HG03575 (cell line): ENCODE measurements around the gene ACKR2.

Source experiments
- ATAC-seq: cut with Tn5 transposase; IDR thresholded peaks from one replicate; pipeline ENCODE4 v1.9.1; 2021; ENCODE audit not compliant: unreplicated experiment, insufficient number of reproducible peaks, low FRiP score; ENCODE audit errors: extremely low read depth

Gene ACKR2

DNA sequence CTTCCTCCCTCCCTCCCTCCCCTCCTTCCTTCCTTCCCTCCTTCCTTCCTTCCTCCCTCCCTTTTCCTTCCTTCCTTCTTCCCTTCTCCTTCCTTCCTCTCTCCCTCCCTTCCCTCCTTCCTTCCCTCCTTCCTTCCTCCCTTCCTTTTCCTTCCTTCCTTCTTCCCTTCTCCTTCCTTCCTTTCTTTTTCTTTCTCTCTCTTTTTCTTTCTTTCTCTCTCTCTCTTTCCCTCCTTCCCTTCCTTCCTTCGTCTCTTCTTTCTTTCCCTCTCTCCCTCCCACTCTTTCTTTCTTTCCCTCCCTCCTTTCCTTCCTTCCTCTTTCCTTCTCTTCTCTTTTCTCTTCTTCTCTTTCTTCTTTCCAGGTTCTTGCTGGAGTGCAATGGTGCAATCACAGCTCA is 94.8 kb downstream of the ACKR2 start:
- ATAC-seq = no peak

- no peak for ATAC-seq
These were observed 96.5 kb downstream of the ACKR2 start for GRCh38 chr3:42905740-42906069.

DNA sequence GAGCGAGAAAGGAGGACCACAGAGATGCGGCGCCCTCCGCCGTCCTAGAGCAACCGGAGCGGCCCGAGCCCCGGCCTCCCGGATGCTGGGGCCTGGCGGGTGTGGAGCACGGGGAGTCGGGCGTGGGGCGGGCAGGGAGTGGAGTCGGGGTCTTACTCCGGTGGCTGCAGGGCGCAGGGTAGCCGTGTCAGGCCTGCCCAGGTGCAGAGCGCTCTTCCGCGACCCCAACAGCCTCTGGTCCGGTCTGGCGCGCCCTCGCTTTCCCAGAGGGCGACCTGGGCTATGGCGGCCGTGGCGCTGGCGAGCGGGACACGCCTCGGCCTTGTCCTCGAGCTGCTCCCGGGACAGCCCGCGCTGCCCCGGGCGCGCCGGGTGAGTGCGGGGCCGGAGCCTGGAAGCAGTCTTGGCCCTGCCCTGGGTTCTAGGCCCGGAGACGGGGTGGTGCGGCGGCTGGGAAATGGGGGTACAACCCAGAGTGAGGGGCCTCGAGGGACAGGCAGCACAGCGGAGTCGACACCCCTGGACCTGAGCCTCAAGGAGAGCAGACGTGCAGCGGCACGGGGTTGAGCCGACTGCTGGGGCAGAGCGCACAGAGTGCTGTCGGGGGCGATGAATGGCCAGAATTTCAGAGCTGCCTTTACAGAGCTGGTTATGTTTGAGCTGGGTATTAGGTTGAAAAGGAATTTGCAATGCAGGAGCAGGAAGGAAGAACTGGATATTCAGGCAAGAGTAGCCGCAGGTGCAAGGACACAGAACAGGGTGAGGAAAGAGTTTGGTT is 97.0 kb downstream of the ACKR2 start, which contains the start of gene ZNF662:
Gene ZNF662, plus strand, starts transcription at position 73 of the 778 bp plus-strand sequence. CDS start 1,973 bp downstream, outside the sequence.
- no peak for ATAC-seq

- ATAC-seq = no peak
These were observed 97.6 kb downstream of the ACKR2 start for GRCh38 chr3:42906848-42907183.

- ATAC-seq = no peak
These were observed 99.4 kb downstream of the ACKR2 start for GRCh38 chr3:42908675-42909074.

GRCh38 chr3:42911551-42911950 is 102.3 kb downstream of the ACKR2 start:
- no peak for ATAC-seq

- ATAC-seq = no peak
These were observed 105.7 kb downstream of the ACKR2 start for GRCh38 chr3:42914771-42915515.
